HepG2 (cell line): ENCODE measurements around the gene SFXN5. TPM values are rescaled to one million over a fixed set of nuclear protein-coding genes. Genes with fewer than 3 reads are reported as not detected.
A peak's percentile ranks its signal among the peaks of the same experiment; 100 is the strongest.

Source experiments
- CBX2 ChIP-seq, 2 experiments: fragments of 200-600 bp in 1 of 2; sonication (generic); formaldehyde crosslinking in 1 of 2; IDR thresholded peaks; 2 replicates each; pipeline versions ENCODE4 v1.7.0 to v1.8.1; 2018 to 2022; ENCODE audit warnings: low read depth in 2 of 2, low read length in 1 of 2, mild to moderate bottlenecking in 1 of 2, missing genetic modification reagents in 1 of 2
- GATAD2A ChIP-seq: IDR thresholded peaks from 2 replicates; pipeline ENCODE4 v1.6.1; 2016
- HOXA5 ChIP-seq: sonication (generic); formaldehyde crosslinking; IDR thresholded peaks from 2 replicates; pipeline ENCODE4 v1.4.0; 2020; ENCODE audit warnings: missing genetic modification reagents
- JDP2 ChIP-seq: sonication (generic); formaldehyde crosslinking; IDR thresholded peaks from 2 replicates; pipeline ENCODE4 v1.8.1; 2022; ENCODE audit warnings: missing genetic modification reagents, borderline replicate concordance
- KLF6 ChIP-seq: IDR thresholded peaks from 2 replicates; pipeline ENCODE4 v1.8.0; 2016; ENCODE audit warnings: missing biosample characterization, missing genetic modification reagents
- KMT2B ChIP-seq: IDR thresholded peaks from 2 replicates; pipeline ENCODE4 v1.6.1; 2016; ENCODE audit warnings: missing genetic modification reagents, missing compliant biosample characterization
- MBD4 ChIP-seq: IDR thresholded peaks from 2 replicates; pipeline ENCODE4 v1.6.1; 2012; ENCODE audit warnings: low read length, inconsistent platforms, borderline replicate concordance
- MIER2 ChIP-seq: IDR thresholded peaks from 2 replicates; pipeline ENCODE4 v1.6.1; 2016; ENCODE audit warnings: missing biosample characterization, missing genetic modification reagents
- MXI1 ChIP-seq: IDR thresholded peaks from 3 replicates; pipeline ENCODE4 v1.6.1; 2012; ENCODE audit warnings: low read depth, low read length, inconsistent platforms, borderline replicate concordance
- PCBP1 ChIP-seq: fragments of 200-400 bp; formaldehyde crosslinking; IDR thresholded peaks from 2 replicates; pipeline ENCODE4 v1.6.1; 2017; ENCODE audit warnings: mild to moderate bottlenecking, low read depth, low read length, borderline replicate concordance
- POLR2A ChIP-seq, 2 experiments: IDR thresholded peaks; 2 replicates each; pipeline ENCODE4 v1.6.1; 2011; ENCODE audit warnings: low read depth in 2 of 2, low read length in 2 of 2, mild to moderate bottlenecking in 1 of 2, moderate library complexity in 1 of 2; ENCODE audit not compliant: insufficient read depth in 1 of 2
- RAD21 ChIP-seq: fragments of 450-650 bp; formaldehyde crosslinking; IDR thresholded peaks from 2 replicates; pipeline ENCODE4 v1.5.0; 2020; ENCODE audit warnings: mild to moderate bottlenecking
- REL ChIP-seq: sonication (generic); formaldehyde crosslinking; conservative IDR thresholded peaks from 2 replicates; pipeline ENCODE4 v1.8.0; 2022; ENCODE audit warnings: mild to moderate bottlenecking, missing genetic modification reagents, moderate library complexity
- SNAPC5 ChIP-seq: sonication (generic); formaldehyde crosslinking; IDR thresholded peaks from 2 replicates; pipeline ENCODE4 v1.8.1; 2023; ENCODE audit warnings: mild to moderate bottlenecking, missing genetic modification reagents, borderline replicate concordance
- SPEN ChIP-seq: sonication (generic); formaldehyde crosslinking; IDR thresholded peaks from 2 replicates; pipeline ENCODE4 v1.5.1; 2020; ENCODE audit warnings: low read depth, mild to moderate bottlenecking, missing genetic modification reagents
- TFAP4 ChIP-seq: sonication (generic); IDR thresholded peaks from 2 replicates; pipeline ENCODE4 v1.6.1; 2016; ENCODE audit warnings: low read depth, borderline replicate concordance
- TOPORS ChIP-seq: sonication (generic); formaldehyde crosslinking; IDR thresholded peaks from 2 replicates; pipeline ENCODE4 v1.8.0; 2023; ENCODE audit warnings: mild to moderate bottlenecking, missing genetic modification reagents
- ZFP91 ChIP-seq: sonication (generic); formaldehyde crosslinking; IDR thresholded peaks from 2 replicates; pipeline ENCODE4 v1.9.0; 2022; ENCODE audit warnings: missing genetic modification reagents, mild to moderate bottlenecking, borderline replicate concordance
- ZNF180 ChIP-seq: sonication (generic); formaldehyde crosslinking; IDR thresholded peaks from 2 replicates; pipeline ENCODE4 v1.4.0; 2020; ENCODE audit warnings: low read depth, missing genetic modification reagents, borderline replicate concordance
- ZNF446 ChIP-seq: sonication (generic); formaldehyde crosslinking; IDR thresholded peaks from 2 replicates; pipeline ENCODE4 v1.5.0; 2020; ENCODE audit warnings: mild to moderate bottlenecking, missing genetic modification reagents
- ZNF619 ChIP-seq: sonication (generic); formaldehyde crosslinking; IDR thresholded peaks from 2 replicates; pipeline ENCODE4 v1.4.0; 2020; ENCODE audit warnings: mild to moderate bottlenecking, missing genetic modification reagents
- polyA plus RNA-seq, 8 experiments: library from polyadenylated mRNA; depleted of rRNA in 3 of 8; stranded (reverse) in 7 of 8; unstranded in 1 of 8; fragments of >200 nt; fragmentation: Illumina TruSeq in 4 of 8; extraction: Trizol in 4 of 8; gene quantifications; 2 replicates each; pipeline versions ENCODE4 v1.2.1 to v1.2.3, GENCODE V29; 2011 to 2016; ENCODE audit warnings: low read depth in 4 of 8, missing spikeins in 1 of 8, mixed read lengths in 1 of 8; ENCODE audit not compliant: insufficient read depth in 1 of 8
- total RNA-seq, 5 experiments: library from RNA; depleted of rRNA; stranded (reverse); fragments of >200 nt; fragmentation: Illumina TruSeq; extraction: Trizol; gene quantifications; 2 replicates each; pipeline ENCODE4 v1.2.3, GENCODE V29; 2016; ENCODE audit warnings: low read depth in 1 of 5
- TF ChIP-seq, protein P1 (sequence below): sonication (generic); formaldehyde crosslinking; IDR thresholded peaks from 2 replicates; pipeline ENCODE4 v1.9.0; 2021; ENCODE audit warnings: mild to moderate bottlenecking, missing genetic modification reagents
- TF ChIP-seq, protein P2 (sequence below): sonication (generic); formaldehyde crosslinking; IDR thresholded peaks from 2 replicates; pipeline ENCODE4 v1.8.1; 2023; ENCODE audit warnings: missing genetic modification reagents, mild to moderate bottlenecking, borderline replicate concordance

The SFXN5 gene
- total and polyA plus RNA-seq, 2 of the 13 experiments (the other 11 are each of a cell fraction or from before 2014, with no cell fraction given) = 34.9 to 37.4 TPM

GRCh38 chr2:72895759-72896281 is 175.7 kb downstream of the SFXN5 start (continued):
- TF ChIP-seq RAD21 (CRISPR knock-in tag) = no peak
- no peak for TF ChIP-seq SPEN (CRISPR knock-in tag)
- no peak for TF ChIP-seq REL (CRISPR knock-in tag)
- TF ChIP-seq TFAP4 = no peak
- TF ChIP-seq PCBP1 = no peak
- TF ChIP-seq ZNF446 (CRISPR knock-in tag) = no peak
- TF ChIP-seq, protein P1, sequence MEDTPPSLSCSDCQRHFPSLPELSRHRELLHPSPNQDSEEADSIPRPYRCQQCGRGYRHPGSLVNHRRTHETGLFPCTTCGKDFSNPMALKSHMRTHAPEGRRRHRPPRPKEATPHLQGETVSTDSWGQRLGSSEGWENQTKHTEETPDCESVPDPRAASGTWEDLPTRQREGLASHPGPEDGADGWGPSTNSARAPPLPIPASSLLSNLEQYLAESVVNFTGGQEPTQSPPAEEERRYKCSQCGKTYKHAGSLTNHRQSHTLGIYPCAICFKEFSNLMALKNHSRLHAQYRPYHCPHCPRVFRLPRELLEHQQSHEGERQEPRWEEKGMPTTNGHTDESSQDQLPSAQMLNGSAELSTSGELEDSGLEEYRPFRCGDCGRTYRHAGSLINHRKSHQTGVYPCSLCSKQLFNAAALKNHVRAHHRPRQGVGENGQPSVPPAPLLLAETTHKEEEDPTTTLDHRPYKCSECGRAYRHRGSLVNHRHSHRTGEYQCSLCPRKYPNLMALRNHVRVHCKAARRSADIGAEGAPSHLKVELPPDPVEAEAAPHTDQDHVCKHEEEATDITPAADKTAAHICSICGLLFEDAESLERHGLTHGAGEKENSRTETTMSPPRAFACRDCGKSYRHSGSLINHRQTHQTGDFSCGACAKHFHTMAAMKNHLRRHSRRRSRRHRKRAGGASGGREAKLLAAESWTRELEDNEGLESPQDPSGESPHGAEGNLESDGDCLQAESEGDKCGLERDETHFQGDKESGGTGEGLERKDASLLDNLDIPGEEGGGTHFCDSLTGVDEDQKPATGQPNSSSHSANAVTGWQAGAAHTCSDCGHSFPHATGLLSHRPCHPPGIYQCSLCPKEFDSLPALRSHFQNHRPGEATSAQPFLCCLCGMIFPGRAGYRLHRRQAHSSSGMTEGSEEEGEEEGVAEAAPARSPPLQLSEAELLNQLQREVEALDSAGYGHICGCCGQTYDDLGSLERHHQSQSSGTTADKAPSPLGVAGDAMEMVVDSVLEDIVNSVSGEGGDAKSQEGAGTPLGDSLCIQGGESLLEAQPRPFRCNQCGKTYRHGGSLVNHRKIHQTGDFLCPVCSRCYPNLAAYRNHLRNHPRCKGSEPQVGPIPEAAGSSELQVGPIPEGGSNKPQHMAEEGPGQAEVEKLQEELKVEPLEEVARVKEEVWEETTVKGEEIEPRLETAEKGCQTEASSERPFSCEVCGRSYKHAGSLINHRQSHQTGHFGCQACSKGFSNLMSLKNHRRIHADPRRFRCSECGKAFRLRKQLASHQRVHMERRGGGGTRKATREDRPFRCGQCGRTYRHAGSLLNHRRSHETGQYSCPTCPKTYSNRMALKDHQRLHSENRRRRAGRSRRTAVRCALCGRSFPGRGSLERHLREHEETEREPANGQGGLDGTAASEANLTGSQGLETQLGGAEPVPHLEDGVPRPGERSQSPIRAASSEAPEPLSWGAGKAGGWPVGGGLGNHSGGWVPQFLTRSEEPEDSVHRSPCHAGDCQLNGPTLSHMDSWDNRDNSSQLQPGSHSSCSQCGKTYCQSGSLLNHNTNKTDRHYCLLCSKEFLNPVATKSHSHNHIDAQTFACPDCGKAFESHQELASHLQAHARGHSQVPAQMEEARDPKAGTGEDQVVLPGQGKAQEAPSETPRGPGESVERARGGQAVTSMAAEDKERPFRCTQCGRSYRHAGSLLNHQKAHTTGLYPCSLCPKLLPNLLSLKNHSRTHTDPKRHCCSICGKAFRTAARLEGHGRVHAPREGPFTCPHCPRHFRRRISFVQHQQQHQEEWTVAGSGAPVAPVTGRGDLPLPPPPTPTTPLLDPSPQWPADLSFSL (CRISPR knock-in tag) = peak; percentile 66; the same call in 1 of the 2 replicates
- peak; percentile 39; the same call in 1 of the 2 replicates for TF ChIP-seq ZFP91 (CRISPR knock-in tag)
- TF ChIP-seq MXI1 = no peak
- no peak for TF ChIP-seq MBD4
- no peak for TF ChIP-seq KLF6 (CRISPR knock-in tag)
- TF ChIP-seq ZNF180 (CRISPR knock-in tag) = no peak
- no peak for TF ChIP-seq ZNF619
- TF ChIP-seq POLR2A (IDR thresholded peaks at IDR 0.05; ENCODE audit: insufficient read depth in 1 of 2, low read depth in 2 of 2, low read length in 2 of 2) = no peak
- TF ChIP-seq HOXA5 = no peak
- no peak for TF ChIP-seq KMT2B
- TF ChIP-seq SNAPC5 (CRISPR knock-in tag) = no peak
- TF ChIP-seq TOPORS (CRISPR knock-in tag) = no peak
- no peak for TF ChIP-seq GATAD2A (CRISPR knock-in tag)
- no peak for TF ChIP-seq JDP2 (CRISPR knock-in tag)
- no peak for TF ChIP-seq MIER2
- TF ChIP-seq CBX2 (IDR thresholded peaks at IDR 0.05; ENCODE audit: low read depth, low read length) = no peak
- TF ChIP-seq CBX2 (CRISPR knock-in tag; IDR thresholded peaks at IDR 0.05; ENCODE audit: low read depth) = peak; percentile 94; the same call in 1 of the 2 replicates
- TF ChIP-seq, protein P2, sequence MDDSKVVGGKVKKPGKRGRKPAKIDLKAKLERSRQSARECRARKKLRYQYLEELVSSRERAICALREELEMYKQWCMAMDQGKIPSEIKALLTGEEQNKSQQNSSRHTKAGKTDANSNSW (CRISPR knock-in tag) = no peak
